KOPT-K1 (cell line): Measurements from ENCODE around the gene VWF.
"Not testable (repeated sequence)": the region's sequence is repeated elsewhere in the genome, so short reads cannot be mapped to it uniquely, and the experiment has no call there.

Source experiments
- H3K27ac ChIP-seq: fragments of 200-600 bp; sonication (generic); 2 replicates; pipeline ENCODE4 v1.5.1; 2016; ENCODE audit warnings: antibody characterized with exemption, mild to moderate bottlenecking, low read depth, low read length; ENCODE audit not compliant: poor library complexity, severe bottlenecking
- H3K36me3 ChIP-seq: fragments of 200-600 bp; sonication (generic); 2 replicates; pipeline ENCODE4 v1.5.1; 2017; ENCODE audit warnings: antibody characterized with exemption, mild to moderate bottlenecking, low read length, moderate library complexity; ENCODE audit not compliant: insufficient read depth
- H3K9me3 ChIP-seq: fragments of 200-600 bp; sonication (generic); 2 replicates; pipeline ENCODE4 v1.5.1; 2017; ENCODE audit warnings: antibody characterized with exemption, low read length, mild to moderate bottlenecking; ENCODE audit not compliant: insufficient read depth, poor library complexity, severe bottlenecking

VWF gene

DNA sequence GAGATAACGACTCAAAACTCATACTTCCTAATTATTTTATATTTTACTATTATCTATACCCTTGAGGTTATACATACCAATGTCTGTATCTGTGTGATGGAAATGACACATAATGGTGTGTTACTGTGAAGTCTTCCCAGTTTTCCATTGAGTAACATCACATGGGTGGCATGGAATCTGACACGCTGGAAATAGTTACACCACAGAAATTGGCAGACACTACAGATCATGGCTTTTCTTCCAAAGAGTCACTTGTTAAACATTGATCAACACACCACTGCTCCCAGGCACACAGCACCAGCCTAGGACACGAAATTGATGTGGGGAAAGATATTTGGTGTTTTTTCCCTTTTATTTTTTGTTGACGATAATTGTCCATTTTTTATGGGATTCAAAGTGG is 33.0 kb upstream of the VWF start:
- H3K27ac ChIP-seq: no peak overlapping the region
- no peaks in the 10 kb centered on the region for H3K9me3 ChIP-seq
- H3K36me3 ChIP-seq: no peaks in the 10 kb centered on the region

DNA sequence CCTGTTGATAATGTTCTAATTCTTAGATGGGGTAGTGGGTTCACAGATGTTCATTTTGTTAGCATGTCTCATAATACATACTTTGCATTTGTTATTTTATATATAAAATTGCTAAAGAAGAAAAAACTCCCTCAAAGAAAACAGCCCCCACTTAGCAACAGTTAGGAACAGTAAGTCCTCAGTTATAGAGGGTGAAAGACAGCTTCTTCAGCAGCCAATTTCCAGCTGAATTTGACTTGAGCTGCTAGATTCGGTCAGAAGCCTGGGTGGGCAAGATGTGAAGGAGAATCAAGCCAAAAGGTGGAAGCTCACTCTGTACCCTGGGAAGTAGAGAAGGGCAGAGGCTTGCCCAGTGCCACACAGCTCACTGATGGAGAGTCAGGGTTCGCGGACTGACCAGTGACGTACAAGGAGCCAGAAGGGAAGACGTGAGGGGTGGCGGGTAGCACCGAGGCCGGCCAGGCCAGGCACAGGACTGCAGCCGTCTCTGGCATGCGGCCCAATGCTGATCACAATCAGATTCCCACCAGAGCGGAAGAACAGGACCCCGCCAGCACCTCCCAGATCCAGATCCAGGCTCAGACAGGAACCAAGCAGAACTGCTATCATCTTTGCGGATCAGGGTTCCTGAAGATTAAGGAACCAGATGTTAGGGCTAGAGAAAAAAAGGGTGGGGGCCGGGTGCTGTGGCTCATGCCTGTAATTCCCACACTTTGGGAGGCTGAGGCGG is 30.4 kb upstream of the VWF start:
- H3K27ac ChIP-seq: no peak overlapping the region
- H3K36me3 ChIP-seq: no peaks in the 10 kb centered on the region
- H3K9me3 ChIP-seq: no peaks in the 10 kb centered on the region

DNA sequence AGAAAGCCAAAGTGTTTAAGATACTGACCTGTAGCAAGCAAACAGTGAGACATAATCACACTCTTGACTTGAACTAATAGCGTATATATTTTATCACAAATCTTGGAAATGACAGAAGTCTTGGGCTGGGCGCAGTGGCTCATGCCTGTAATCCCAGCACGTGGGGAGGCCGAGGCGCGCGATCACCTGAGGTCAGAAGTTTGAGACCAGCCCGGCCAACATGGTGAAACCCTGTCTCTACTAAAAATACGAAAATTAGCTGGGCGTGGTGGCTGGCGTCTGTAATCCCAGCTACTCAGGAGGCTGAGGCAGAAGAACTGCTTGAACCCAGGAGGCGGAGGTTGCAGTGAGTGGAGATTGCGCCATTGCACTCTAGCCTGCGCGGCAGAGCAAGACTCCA is 24.3 kb upstream of the VWF start:
- not testable (repeated sequence) for H3K36me3 ChIP-seq, H3K9me3 ChIP-seq, H3K27ac ChIP-seq

DNA sequence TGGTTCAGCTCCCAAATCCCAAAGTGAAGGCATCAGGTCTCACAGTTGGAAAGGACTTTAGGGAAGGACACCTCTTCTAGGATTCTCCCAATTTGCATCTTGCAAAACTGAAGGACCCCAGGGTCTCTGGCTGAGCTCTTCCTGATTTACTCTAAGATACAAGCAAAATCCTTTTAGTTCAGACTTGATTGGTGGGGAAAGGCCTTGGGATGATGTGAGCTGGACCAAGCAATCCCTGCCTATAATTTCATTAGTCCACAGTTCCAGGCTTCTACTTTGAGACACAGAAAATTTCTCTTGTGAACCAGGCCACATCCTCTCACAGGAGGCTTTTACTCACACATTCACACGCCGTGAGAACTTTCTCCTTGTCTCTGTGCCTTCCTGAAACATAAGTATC is 23.6 kb upstream of the VWF start:
- H3K27ac ChIP-seq: no peak overlapping the region
- no peaks in the 10 kb centered on the region for H3K36me3 ChIP-seq
- no peaks in the 10 kb centered on the region for H3K9me3 ChIP-seq

DNA sequence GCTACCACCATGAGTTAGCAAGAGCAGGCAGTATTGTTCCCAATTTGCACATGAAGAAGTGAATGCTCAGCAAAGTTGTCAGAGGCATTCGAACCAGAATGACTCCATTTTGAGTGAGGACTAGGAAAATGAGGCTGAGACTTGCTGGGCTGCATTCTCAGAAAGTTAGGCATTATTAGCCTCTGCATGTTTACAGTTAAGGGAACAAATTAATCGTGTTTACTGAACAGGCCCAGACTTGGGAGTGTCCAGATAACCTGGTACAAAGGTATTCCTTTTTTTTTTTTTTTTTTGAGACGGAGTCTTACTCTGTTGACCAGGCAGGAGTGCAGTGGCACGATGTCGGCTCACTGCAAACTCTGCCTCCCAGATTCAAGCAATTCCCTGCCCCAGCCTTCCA is 22.5 kb upstream of the VWF start:
- no peaks in the 10 kb centered on the region for H3K36me3 ChIP-seq
- H3K27ac ChIP-seq: no peak overlapping the region
- no peaks in the 10 kb centered on the region for H3K9me3 ChIP-seq

DNA sequence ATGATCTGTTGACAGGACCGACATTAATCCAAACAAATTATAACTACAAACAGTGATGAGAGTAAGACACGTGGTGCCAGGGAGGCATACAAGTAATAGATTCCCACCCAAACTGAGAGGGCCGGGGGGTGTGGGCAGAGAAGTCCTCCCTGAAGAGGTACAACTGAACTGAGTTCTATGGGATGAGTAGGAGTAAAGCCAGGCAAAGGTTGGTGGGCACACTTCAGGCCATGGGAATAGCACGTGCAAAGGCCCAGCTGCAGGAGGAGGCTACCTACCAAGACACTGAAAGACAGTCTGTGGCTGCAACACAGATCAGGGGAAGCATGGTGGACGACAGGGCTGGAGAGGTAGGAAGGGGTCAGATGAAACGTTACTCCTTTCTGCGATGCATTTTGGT is 22.0 kb upstream of the VWF start:
- Histone ChIP-seq H3K9me3 (no peaks in the 10 kb centered on the region), H3K27ac (no peak overlapping the region), H3K36me3 (no peaks in the 10 kb centered on the region)

DNA sequence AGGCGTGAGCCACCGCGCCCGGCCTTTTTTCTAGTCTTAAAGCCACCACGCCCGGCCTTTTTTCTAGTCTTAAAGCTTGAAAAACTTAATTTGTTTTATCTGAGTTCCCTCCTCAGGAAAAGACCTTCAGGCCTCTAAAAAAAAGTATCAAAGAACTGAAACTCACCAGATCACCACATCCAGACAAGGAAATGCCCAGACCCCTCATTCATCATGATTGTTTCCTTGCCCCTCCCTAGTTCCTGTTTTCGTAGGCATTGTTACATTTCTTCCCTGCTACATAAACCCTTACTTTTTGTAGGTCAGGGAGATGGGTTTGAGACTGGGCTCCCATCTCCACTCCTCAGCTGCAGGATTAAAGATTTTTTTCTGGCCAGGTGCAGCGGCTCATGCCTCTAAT is 21.1 kb upstream of the VWF start:
- Histone ChIP-seq H3K9me3 (no peaks in the 10 kb centered on the region), H3K27ac (no peak overlapping the region)

DNA sequence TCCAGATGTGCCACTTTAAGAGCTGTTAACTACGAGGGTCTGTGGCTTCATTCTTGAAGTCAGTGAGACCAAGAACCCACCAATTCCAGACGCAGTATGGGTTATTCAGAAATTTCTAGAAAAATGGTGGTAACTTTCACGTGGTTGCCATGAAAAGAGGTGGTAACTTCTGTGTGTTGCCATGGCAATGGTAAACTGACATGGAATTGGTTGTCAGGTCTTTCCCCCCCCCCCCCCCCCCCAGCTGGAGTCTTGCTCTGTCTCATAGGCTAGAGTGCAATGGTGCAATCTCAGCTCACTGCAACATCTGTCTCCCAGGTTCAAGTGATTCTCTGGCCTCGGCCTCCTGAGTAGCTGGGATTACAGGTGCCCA is 18.8 kb upstream of the VWF start:
- H3K9me3 ChIP-seq: no peaks in the 10 kb centered on the region
- no peaks in the 10 kb centered on the region for H3K36me3 ChIP-seq
- no peak overlapping the region for H3K27ac ChIP-seq

More for the DNA sequence above, 21.1 kb upstream of the VWF start:
- no peaks in the 10 kb centered on the region for H3K36me3 ChIP-seq

DNA sequence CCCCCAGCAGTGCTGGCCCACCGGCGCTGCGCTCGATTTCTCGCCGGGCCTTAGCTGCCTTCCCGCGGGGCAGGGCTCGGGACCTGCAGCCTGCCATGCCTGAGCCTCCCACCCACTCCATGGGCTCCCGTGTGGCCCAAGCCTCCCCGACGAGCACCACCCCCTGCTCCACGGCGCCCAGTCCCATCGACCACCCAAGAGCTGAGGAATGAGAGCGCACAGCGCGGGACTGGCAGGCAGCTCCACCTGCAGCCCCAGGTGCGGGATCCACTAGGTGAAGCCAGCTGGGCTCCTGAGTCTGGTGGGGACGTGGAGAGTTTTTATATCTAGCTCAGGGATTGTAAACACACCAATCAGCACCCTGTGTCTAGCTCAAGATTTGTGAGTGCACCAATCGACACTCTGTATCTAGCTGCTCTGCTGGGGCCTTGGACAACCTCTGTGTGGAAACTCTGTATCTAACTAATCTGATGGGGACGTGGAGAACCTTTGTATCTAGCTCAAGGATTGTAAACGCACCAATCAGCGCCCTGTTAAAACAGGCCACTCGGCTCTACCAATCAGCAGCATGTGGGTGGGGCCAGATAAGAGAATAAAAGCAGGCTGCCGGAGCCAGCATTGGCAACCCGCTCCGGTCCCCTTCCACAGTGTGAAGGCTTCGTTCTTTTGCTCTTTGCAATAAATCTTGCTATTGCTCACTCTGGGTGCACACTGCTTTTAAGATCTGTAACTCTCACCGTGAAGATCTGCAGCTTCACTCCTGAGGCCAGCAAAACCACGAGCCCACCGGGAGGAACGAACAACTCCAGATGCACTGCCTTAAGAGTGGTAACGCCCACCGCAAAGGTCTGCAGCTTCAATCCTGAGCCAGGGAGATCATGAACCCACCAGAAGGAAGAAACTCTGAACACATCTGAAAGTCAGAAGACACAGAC is 18.2 kb upstream of the VWF start:
- H3K36me3 ChIP-seq, H3K9me3 ChIP-seq, H3K27ac ChIP-seq: not testable (repeated sequence)

DNA sequence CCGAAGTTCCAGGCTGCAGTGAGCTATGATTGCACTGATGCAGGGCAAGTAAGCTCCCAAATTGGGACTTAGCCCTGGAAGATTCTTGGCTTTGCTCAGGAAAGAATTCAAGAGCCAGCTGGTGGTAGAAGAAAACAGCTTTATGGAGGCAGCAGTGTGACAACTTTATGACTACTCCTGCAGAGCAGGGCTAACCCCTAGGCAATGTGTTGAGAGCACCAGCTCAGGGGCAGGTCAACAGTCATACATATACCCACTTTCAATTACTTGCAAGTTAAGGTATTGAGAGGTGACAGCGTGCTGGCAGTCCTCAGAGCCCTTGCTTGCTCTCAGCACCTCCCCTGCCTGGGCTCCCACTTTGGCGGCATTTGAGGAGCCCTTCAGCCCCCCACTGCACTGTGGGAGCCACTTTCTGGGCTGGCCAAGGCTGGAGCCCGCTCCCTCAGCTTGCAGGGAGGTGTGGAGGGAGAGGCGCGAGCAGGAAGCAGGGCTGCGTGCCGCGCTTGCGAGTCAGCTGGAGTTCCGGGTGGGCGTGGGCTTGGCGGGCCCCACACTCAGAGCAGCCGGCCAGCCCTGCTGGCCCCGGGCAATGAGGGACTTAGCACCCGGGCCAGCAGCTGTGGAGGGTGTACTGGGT is 17.4 kb upstream of the VWF start:
- H3K36me3 ChIP-seq, H3K27ac ChIP-seq, H3K9me3 ChIP-seq: not testable (repeated sequence)

DNA sequence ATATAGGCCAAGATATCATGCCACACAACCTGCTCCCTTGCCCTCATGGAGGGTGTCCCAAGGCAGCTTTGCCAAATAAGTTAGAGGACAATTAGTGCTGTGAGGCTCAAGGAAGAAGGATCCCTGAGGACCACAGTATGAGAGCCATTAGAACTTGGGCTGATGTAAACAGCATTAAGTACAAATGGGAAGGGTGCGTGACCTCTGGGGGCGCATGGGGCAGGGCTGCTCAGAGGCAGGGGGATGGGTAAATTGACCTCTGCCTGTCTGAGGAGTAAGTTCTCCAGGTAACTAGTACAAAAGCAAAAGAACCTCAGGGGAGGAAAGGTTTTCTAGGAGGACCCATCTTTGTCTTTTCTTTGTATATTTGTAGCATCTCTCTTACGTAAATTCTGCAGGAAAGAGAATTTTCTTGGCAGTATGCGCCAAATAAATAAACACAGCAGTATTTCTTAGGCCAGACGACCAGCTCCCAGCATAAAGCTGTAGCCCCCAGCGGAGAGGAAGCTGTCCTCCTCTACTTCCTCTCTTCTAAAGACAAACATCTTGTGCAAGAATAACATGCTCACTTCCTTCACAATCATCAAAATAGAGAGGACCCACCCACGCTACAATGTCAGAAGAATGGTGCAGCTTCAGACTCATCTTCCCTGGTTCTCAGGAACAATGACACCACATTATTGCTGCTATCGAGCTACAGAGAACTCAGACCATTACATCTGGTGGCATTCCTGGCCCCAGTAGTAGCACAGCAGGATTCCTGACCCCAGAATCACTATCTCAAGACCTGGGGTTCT is 16.4 kb upstream of the VWF start:
- Histone ChIP-seq H3K9me3 (no peaks in the 10 kb centered on the region), H3K36me3 (no peaks in the 10 kb centered on the region), H3K27ac (no peak overlapping the region)

DNA sequence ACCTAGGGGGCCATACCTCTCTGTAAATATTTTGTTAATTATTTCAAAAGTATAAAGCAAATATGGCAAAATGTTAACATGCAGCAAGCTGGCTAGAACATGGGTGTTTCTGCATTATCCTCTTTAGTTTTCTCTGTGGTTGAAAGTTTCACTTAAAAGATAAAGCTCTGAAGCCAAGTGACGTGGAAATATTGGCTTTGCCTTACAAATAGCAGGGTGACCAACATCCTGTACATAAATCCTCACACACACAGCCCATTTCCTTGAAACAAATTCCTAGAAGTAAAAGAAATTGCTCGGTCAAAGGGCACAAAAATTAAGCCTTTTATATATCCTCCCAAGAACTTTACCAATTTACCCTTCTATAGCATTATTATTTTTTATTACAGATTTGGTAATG is 10.6 kb upstream of the VWF start:
- Histone ChIP-seq H3K27ac (no peak overlapping the region), H3K36me3 (no peaks in the 10 kb centered on the region), H3K9me3 (no peaks in the 10 kb centered on the region)

DNA sequence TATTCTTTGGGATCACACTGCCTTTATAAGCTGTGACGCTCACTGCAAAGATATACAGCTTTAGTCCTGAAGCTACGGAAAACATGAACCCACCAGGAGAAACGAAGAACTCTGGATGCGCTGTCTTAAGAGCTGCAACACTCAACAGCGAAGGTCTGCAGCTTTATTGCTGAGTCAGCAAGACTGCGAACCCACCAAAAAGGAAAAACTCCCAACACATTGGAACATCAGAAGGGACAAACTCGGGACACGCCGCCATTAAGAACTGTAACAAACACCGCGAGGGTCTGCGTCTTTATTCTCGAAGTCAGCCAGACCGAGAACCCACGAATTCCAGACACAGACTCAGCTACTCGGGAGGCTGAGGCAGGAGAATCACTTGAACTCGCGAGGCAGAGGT is 9.2 kb upstream of the VWF start:
- no peaks in the 10 kb centered on the region for H3K9me3 ChIP-seq
- H3K36me3 ChIP-seq: no peaks in the 10 kb centered on the region
- H3K27ac ChIP-seq: no peak overlapping the region

DNA sequence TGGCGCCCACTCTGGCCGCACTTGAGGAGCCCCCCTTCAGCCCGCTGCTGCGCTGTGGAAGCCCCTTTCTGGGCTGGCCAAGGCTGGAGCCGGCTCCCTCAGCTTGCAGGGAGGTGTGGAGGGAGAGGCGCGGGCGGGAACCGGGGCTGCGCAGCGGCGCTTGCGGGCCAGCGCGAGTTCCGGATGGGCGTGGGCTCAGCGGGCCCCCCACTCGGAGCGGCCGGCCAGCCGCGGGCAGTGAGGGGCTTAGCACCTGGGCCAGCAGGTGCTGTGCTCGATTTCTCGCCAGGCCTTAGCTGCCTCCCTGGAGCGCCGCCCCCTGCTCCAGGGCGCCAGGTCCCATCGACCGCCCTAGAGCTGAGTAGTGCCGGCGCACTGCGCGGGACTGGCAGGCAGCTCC is 8.0 kb upstream of the VWF start:
- Histone ChIP-seq H3K9me3 (no peaks in the 10 kb centered on the region), H3K27ac (no peak overlapping the region), H3K36me3 (no peaks in the 10 kb centered on the region)

DNA sequence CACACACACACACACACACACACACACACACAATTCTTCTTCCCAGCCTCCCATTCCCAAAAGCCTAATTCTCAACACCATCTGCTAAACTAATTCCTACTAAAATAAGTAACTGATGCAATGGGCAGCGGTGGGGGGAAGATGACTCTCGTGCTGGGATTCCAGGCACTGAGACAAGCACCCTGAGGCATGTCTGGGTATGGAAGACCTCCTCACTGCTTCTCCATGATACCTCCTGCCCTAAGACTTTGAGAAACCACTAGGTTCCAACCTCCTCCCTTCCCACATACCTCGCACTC is 789 bp upstream of the VWF start:
- Histone ChIP-seq H3K27ac (no peak overlapping the region), H3K36me3 (no peaks in the 10 kb centered on the region), H3K9me3 (no peaks in the 10 kb centered on the region)
